HEK293T (cell line): ENCODE measurements around the gene TAF11L5.
"Not testable (repeated sequence)": the region's sequence is repeated elsewhere in the genome, so short reads cannot be mapped to it uniquely, and the experiment has no call there.

Source experiments
- CTCF ChIA-PET: fragments of 350-600 bp; formaldehyde crosslinking; extraction: SDS; loops from one replicate; lab custom pipeline; 2021; ENCODE audit warnings: antibody characterized with exemption, inconsistent platforms; lab: Yijun Ruan, JAX
- POLR2A ChIA-PET: fragments of 350-600 bp; formaldehyde crosslinking; extraction: SDS; loops from one replicate; lab custom pipeline; 2020; ENCODE audit warnings: antibody characterized with exemption, inconsistent platforms; lab: Yijun Ruan, JAX
- DNase-seq: peaks from one replicate; pipeline ENCODE4 v3.0.0; 2012; ENCODE audit warnings: mixed read lengths; ENCODE audit errors: extremely low spot score
- ARNT ChIP-seq: fragments of 450-650 bp; IDR thresholded peaks from 2 replicates; pipeline ENCODE4 v1.6.1; 2017; ENCODE audit warnings: mild to moderate bottlenecking
- BHLHE40 ChIP-seq: fragments of 450-650 bp; IDR thresholded peaks from 2 replicates; pipeline ENCODE4 v1.6.1; 2016; ENCODE audit warnings: mild to moderate bottlenecking, moderate library complexity, borderline replicate concordance
- CTBP1 ChIP-seq: fragments of 450-650 bp; IDR thresholded peaks from 2 replicates; pipeline ENCODE4 v1.6.1; 2016; ENCODE audit warnings: borderline replicate concordance
- ELF4 ChIP-seq: fragments of 450-650 bp; IDR thresholded peaks from 2 replicates; pipeline ENCODE4 v1.6.1; 2017; ENCODE audit warnings: antibody characterized with exemption
- FOXA1 ChIP-seq: fragments of 450-650 bp; IDR thresholded peaks from 2 replicates; pipeline ENCODE4 v1.6.1; 2016; ENCODE audit warnings: mild to moderate bottlenecking
- FOXK2 ChIP-seq: fragments of 450-650 bp; IDR thresholded peaks from 2 replicates; pipeline ENCODE4 v1.6.1; 2016; ENCODE audit warnings: mild to moderate bottlenecking
- FOXM1 ChIP-seq: fragments of 450-650 bp; IDR thresholded peaks from 2 replicates; pipeline ENCODE4 v1.6.1; 2017; ENCODE audit warnings: mild to moderate bottlenecking, borderline replicate concordance
- HDGF ChIP-seq: fragments of 450-650 bp; IDR thresholded peaks from 2 replicates; pipeline ENCODE4 v1.6.1; 2017; ENCODE audit warnings: antibody characterized with exemption, borderline replicate concordance
- L3MBTL2 ChIP-seq: fragments of 450-650 bp; conservative IDR thresholded peaks from 2 replicates; pipeline ENCODE4 v1.6.1; 2016; ENCODE audit warnings: mild to moderate bottlenecking
- LEF1 ChIP-seq: fragments of 450-650 bp; IDR thresholded peaks from 2 replicates; pipeline ENCODE4 v1.6.1; 2017; ENCODE audit warnings: mild to moderate bottlenecking, borderline replicate concordance
- NFRKB ChIP-seq: fragments of 450-650 bp; IDR thresholded peaks from 2 replicates; pipeline ENCODE4 v1.6.1; 2016; ENCODE audit warnings: mild to moderate bottlenecking, moderate library complexity
- PKNOX1 ChIP-seq: fragments of 450-650 bp; IDR thresholded peaks from 2 replicates; pipeline ENCODE4 v1.6.1; 2016
- SP1 ChIP-seq: fragments of 450-650 bp; IDR thresholded peaks from 2 replicates; pipeline ENCODE4 v1.6.1; 2017
- SUZ12 ChIP-seq: fragments of 450-650 bp; IDR thresholded peaks from 2 replicates; pipeline ENCODE4 v1.6.1; 2016; ENCODE audit warnings: mild to moderate bottlenecking
- TARDBP ChIP-seq: fragments of 450-650 bp; IDR thresholded peaks from 2 replicates; pipeline ENCODE4 v1.6.1; 2016
- ZNF384 ChIP-seq: fragments of 450-650 bp; IDR thresholded peaks from 2 replicates; pipeline ENCODE4 v1.6.1; 2016

TAF11L5 gene

DNA sequence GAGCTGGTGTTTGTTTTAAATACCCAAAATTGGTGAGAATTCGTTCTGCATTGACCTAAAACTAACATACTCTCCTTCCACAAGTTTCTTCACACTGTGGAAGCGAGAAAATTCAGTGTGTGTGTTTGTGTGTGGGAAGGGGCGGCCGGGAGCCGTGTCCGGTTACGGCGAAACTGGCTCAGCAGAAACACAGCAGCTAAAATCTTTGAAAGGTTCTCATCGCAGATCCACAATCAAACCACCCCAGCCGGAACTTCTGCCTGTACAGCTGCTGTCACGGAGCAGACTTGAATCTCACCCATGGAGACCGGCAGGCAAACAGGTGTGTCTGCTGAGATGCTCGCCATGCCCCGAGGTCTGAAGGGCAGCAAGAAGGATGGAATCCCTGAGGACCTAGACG is at the start of gene TAF11L5:
Gene TAF11L5 (plus strand): TSS at position 301 of the 400 bp plus-strand sequence.
- CTCF ChIA-PET, DNase-seq: not testable (repeated sequence)

GRCh38 chr5:17477043-17477442 is 48.0 kb upstream of the TAF11L5 start:
- ChIA-PET POLR2A (no interaction called here), CTCF (no interaction called here)
- TF ChIP-seq FOXM1 = no peak
- no peak for TF ChIP-seq TARDBP
- TF ChIP-seq LEF1 = no peak
- no peak for TF ChIP-seq SUZ12
- TF ChIP-seq HDGF = no peak
- no peak for TF ChIP-seq NFRKB
- TF ChIP-seq FOXK2 = no peak
- TF ChIP-seq CTBP1 = no peak
- no peak for TF ChIP-seq ZNF384
- no peak for TF ChIP-seq BHLHE40
- no peak for TF ChIP-seq L3MBTL2
- TF ChIP-seq ARNT = no peak
- no peak for TF ChIP-seq FOXA1
- TF ChIP-seq ELF4 = no peak
- TF ChIP-seq SP1 = no peak
- TF ChIP-seq PKNOX1 = no peak
- no peak for DNase-seq

More for the DNA sequence above, at the start of gene TAF11L5:
- POLR2A ChIA-PET = not testable (repeated sequence)

- TF ChIP-seq SUZ12 (no peak), PKNOX1 (no peak), CTBP1 (no peak), FOXM1 (no peak), HDGF (no peak), L3MBTL2 (no peak)
- ChIA-PET POLR2A (no interaction called here), CTCF (no interaction called here)
- DNase-seq = no peak
These were observed 47.3 kb upstream of the TAF11L5 start for GRCh38 chr5:17477573-17478265.

DNA sequence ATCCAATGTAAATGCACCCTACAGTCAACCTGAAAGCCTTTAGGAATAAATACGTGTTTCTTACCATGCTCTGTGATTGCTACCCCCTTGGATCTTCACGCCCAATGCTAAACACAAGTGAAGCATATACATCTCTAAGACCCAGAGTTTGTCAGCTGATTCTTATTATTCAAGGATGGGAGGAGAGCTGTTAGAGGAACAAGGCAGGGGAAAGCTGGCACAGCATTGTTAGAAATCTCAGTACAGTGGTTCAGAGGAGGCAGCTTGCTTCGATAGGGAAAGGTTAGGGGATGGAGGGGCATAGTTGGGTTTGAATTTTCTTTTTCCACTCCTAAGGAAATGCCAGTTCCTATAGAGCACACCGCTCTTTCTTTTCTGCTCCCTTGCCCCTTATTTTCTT is 43.7 kb upstream of the TAF11L5 start:
- ChIA-PET POLR2A (no interaction called here), CTCF (interaction anchor here (0.7 kb wide), 1 partner anchor 9 kb away, joined by 3 read pairs; no protein-coding TSS in a partner anchor)
- TF ChIP-seq LEF1 (no peak), PKNOX1 (no peak), L3MBTL2 (no peak), NFRKB (no peak), SUZ12 (no peak), FOXK2 (no peak), HDGF (no peak), SP1 (no peak), FOXA1 (no peak), BHLHE40 (no peak), TARDBP (no peak)
- no peak for DNase-seq

GRCh38 chr5:17482790-17483189 is 42.2 kb upstream of the TAF11L5 start:
- ChIA-PET CTCF (no interaction called here), POLR2A (no interaction called here)
- no peak for DNase-seq
- no peak for TF ChIP-seq PKNOX1
- no peak for TF ChIP-seq BHLHE40
- no peak for TF ChIP-seq TARDBP
- TF ChIP-seq SUZ12 = no peak
- TF ChIP-seq ARNT = no peak

GRCh38 chr5:17486464-17487173 is 38.4 kb upstream of the TAF11L5 start:
- DNase-seq, POLR2A ChIA-PET, CTCF ChIA-PET: not testable (repeated sequence)

DNA sequence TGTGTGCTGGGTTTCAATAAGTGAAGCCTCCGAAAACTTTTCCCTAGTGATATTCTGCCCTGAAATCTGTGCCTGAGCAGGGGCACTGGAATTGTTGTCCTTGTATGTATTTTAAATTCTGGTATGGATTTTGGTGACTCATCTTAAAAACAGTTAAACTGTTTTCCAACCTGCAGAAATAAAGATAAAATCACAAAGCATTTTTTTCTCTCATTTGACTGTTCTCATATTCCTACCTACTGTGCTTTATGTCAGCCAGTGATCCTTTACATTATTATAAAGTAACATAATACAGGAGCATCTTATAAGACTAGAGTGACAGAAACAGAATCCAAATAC is 37.9 kb upstream of the TAF11L5 start:
- CTCF ChIA-PET = no interaction called here
- no peak for DNase-seq
- no peak for TF ChIP-seq NFRKB
- no peak for TF ChIP-seq CTBP1
- TF ChIP-seq BHLHE40 = no peak
- no peak for TF ChIP-seq FOXK2
- no peak for TF ChIP-seq SUZ12
- no peak for TF ChIP-seq SP1
- no peak for TF ChIP-seq HDGF
- no peak for TF ChIP-seq ARNT
- TF ChIP-seq FOXM1 = no peak
- no peak for TF ChIP-seq L3MBTL2
- TF ChIP-seq TARDBP = no peak
- no peak for TF ChIP-seq FOXA1
- TF ChIP-seq PKNOX1 = no peak
- TF ChIP-seq ELF4 = no peak
- POLR2A ChIA-PET = no interaction called here

DNA sequence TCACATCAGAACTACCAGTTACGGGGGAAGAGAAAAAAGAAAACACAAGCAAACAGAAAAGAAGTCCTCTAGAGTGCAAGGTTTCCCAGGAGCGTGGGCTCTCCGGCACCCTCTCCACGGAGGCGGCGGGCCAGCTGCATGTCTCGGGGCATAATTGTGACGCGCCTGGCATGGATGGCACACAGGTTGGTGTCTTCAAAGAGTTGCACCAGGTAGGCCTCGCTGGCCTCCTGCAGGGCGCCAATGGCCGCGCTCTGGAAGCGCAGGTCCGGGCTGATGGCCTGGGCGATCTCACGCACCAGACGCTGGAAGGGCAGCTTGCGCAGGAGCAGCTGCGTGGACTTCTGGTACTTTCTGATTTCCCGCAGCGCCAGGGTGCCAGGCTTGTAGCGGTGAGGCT is 33.8 kb upstream of the TAF11L5 start:
- CTCF ChIA-PET, POLR2A ChIA-PET, DNase-seq: not testable (repeated sequence)
